Skin of body (tissue), 2 donors: ENCODE data around the gene JSRP1. TPM values are rescaled to one million over a fixed set of nuclear protein-coding genes. Genes with fewer than 3 reads are reported as not detected.

Experiments used
- DNase-seq: peaks from one replicate; lab custom pipeline; 2025; lab: John Stamatoyannopoulos, UW
- total RNA-seq: library from RNA; depleted of rRNA; stranded (reverse); fragments of >200 nt; gene quantifications from one replicate; pipeline ENCODE4 v1.2.3, GENCODE V29; 2014

The JSRP1 gene
- total RNA-seq, 1 donor from 2014 or later = 4.5 TPM

GRCh38 chr19:2266183-2266993 is 10.2 kb upstream of the JSRP1 start:
- no peak for DNase-seq

DNA sequence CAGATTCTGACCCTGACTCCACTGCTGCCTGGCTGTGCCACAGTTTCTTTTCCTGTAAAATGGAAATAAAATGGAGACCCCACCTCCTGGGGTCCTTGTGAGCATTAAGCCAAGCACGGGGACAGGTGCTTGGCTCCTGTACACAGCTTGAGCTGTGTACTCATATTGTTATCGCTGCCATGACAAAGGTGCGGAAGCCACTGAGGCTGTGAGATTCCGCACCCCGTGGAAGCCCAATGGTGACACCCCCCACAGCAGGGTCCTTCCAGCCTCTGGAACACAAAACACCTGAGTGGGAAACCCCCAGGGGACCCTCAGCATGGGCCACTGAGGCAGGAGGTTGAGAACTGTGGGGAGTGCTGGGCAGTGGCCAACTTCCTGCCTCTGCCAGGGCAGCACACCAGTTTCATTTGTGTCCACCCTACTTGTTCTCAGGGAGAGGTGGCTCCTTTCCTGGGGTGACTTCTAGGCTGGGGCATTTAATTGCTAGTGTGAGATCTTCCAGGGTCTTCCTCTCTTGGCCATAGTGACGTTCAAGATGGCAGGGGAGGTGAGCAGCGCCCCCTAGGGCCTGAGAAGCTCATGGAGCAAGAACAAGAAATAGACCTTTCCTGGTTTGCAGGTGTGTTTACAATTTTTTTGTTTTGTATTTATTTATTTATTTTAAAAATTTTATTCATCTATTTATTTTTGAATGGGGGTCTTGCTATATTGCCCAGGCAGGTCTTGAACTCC is 5.4 kb upstream of the JSRP1 start:
- DNase-seq = no peak

DNA sequence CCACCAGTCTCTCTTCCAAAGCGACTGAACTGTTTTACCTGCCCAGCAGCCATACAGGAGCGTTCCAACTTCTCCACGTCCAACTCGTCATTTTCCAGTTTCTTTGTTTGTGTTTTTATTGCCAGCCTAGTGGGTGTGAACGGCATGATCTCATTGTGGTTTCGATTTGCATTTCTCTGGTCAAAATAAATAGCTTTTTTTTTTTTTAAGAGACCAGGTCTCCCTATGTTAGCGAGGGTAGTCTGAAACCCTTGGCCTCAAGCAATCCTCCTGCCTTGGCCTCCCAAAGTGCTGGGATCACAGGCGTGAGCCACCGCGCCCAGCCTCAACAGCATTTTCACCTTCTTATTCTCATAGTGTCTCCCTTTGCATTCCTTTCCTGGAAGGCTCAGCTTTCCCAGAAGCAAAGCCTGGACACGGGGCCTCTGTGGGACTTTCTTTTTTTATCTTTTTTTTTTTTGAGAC is 4.2 kb upstream of the JSRP1 start:
- DNase-seq = no peak

GRCh38 chr19:2259336-2259735 is 3.1 kb upstream of the JSRP1 start:
- no peak for DNase-seq

DNA sequence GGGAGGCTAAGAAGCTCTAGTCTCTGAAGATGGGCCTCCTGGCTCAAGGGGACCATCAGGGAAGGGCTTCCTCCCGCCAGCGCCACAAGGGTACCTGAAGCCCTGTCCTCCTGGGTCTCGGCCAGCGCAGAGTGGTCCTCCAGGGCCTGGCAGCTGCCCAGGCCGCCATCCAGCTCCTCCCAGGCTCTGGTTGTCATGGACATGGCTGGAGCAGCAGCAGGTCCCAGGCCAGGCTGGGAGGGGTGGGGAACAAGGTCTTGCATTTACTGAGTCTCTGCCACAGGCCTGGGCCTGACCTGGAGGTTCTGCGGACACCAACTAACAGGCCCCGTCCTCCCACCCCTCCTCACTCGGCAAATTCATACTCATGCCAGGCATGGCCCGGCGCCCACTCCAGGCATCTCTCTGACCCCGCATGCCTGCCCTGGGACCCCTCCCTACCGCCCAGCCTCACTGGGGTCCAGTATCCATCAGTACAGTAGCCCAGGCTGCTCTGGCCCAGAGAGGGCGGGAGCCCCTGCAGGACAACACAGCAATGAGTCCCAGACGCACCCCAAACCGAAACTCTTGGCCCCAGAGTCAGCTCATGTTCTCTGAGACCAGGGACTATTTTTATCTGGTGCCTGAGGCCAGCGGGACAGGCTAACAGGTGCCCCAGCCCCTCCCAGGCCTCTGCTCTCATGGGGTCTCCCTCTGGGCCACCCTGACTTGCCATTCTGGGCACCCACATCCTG is 938 bp downstream of the JSRP1 start:
- no peak for DNase-seq

DNA sequence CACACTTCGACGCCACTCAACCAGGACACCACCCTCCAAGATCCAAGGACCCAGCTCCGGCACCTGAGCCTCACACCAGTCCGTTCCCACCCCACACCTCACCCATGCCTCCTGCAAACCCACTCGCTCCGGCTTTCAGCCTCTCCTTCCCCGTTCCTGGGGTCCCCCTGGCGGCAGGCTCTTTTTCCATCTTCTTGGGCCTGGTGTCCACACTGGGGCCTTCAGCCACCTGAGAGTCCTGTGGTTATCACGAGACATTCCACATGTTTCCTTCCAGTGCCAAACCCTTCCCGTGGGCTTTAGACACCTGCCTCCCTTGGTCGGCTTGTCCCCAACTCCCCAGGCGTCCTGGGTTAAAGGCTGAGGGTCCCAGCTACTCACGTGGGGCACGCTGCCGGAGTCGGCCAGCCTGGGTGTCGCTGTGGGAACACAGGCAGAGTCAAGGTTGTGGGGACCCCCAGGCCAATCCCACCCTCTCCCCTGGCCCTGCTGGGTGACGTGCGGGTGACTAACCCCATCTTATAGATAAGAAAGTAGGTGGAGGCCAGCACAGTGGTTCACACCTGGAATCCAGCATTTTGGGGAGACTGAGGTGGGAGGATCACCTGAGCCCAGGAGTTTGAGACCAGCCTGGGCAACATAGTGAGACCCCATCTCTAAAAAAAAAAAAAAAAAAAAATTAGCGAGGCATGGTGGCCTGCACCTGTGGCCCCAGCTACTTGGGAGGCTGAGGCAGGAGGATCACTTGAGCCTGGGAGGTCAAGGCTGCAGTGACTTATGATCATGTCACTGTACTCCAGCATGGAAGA is 1.9 kb downstream of the JSRP1 start:
- no peak for DNase-seq

- no peak for DNase-seq
These were observed 2.8 kb downstream of the JSRP1 start for GRCh38 chr19:2253106-2254063.

DNA sequence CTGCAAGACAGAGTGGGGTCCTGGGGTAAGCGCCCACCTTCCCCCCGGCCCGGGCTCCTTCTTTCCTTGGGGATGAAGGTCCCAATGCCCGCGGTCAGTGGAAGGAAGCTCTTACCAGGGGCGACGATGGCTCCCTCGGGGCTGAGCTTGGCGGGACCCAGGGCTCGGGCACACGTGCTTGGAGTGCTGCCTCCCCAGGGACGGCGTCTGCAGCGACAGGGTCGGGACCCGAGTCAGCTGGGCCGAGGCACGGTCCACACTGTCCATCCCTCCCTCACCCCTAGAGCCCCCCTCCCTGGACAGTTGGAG is 3.5 kb downstream of the JSRP1 start:
- DNase-seq = no peak

DNA sequence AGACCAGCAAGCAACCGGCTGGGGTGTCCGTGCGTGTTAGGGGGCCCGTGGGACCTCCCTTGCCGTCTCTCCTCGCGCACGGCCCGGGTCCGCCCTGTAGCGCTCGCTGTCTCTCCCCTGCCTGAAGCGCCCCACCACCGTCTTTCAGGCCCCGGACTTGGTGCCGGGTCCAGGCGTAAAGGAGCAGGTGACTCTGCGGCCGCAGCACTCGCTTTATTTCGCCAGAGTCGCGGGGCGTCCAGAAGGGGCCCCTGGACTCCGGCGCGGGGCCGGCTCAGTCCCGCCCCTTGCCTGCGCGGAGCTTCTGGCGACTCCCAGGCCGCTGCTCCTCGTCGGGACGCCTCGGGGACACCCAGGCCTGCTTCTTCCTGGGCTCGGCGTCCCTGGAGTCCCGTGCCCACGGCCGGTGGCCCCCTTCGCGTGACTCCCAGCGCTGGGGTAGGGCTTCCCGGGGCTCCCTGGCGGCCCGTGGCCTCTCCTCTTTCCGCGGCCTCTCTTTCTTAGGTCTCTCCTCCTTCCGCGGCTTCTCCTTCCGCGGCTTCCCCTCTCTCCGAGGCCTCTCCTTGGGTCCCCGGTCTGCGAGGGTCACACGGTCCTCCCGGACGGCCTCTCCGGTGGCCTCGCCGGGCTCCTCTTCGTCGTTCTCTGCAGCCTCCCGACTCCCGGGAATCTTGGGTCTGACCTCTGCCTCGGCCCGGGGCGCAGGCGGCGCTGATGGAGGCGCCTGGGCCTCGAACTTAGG is 4.0 kb downstream of the JSRP1 start:
- DNase-seq = no peak

DNA sequence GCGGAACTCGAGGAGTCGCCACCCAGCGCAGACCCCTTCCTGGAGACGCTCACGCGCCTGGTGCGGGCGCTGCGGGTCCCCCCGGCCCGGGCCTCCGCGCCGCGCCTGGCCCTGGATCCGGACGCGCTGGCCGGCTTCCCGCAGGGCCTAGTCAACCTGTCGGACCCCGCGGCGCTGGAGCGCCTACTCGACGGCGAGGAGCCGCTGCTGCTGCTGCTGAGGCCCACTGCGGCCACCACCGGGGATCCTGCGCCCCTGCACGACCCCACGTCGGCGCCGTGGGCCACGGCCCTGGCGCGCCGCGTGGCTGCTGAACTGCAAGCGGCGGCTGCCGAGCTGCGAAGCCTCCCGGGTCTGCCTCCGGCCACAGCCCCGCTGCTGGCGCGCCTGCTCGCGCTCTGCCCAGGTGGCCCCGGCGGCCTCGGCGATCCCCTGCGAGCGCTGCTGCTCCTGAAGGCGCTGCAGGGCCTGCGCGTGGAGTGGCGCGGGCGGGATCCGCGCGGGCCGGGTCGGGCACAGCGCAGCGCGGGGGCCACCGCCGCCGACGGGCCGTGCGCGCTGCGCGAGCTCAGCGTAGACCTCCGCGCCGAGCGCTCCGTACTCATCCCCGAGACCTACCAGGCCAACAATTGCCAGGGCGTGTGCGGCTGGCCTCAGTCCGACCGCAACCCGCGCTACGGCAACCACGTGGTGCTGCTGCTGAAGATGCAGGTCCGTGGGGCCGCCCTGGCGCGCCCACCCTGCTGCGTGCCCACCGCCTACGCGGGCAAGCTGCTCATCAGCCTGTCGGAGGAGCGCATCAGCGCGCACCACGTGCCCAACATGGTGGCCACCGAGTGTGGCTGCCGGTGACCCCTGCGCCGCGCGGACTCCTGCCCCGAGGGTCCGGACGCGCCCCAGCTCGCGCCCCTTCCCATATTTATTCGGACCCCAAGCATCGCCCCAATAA is 4.8 kb downstream of the JSRP1 start:
- no peak for DNase-seq

GRCh38 chr19:2250766-2251105 is 5.5 kb downstream of the JSRP1 start:
- DNase-seq = no peak

DNA sequence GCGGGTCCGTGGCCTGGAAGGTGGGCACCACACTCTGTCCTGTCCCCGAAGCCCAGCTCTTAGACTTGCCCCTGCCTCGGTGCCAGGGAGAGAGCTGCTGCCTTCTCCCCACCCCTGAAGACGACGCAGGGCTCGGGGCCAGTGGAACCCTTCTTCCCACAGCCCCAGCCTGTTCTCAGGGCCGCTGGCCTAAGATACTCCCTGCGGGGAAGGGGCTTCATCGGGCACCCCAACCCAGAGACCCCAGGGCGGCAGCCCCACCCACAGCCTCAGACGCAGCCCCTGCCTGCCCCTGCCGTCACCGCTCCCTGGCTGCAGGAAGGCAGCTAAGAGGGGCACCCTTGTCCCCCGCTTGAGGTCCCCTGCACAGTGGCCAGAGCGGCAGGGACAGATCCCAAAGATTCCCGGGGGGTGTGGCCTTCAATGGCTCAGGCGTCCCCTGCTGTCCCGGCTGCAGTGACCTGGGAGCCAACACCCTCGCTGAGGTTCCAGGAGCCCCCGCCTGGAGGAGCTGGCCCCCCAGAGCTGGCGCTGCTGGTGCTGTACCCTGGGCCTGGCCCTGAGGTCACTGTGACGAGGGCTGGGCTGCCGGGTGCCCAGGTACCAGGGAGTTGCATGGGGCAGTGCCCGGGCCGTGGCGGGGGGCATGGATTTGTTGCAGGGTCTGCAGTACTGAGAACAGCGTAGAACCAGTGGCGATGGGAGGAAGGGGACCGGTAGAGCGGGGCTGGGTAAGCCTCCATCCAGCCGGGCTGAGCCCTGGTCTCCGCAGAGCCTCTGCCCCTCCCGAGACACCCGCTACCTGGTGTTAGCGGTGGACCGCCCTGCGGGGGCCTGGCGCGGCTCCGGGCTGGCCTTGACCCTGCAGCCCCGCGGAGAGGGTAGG is 6.1 kb downstream of the JSRP1 start:
- DNase-seq = no peak

GRCh38 chr19:2249010-2249866 is 7.0 kb downstream of the JSRP1 start, which contains the start of gene AMH:
Gene AMH (plus strand): TSS chr19:2249323. CDS start chr19:2249333, 10 bp downstream.
- DNase-seq = no peak

DNA sequence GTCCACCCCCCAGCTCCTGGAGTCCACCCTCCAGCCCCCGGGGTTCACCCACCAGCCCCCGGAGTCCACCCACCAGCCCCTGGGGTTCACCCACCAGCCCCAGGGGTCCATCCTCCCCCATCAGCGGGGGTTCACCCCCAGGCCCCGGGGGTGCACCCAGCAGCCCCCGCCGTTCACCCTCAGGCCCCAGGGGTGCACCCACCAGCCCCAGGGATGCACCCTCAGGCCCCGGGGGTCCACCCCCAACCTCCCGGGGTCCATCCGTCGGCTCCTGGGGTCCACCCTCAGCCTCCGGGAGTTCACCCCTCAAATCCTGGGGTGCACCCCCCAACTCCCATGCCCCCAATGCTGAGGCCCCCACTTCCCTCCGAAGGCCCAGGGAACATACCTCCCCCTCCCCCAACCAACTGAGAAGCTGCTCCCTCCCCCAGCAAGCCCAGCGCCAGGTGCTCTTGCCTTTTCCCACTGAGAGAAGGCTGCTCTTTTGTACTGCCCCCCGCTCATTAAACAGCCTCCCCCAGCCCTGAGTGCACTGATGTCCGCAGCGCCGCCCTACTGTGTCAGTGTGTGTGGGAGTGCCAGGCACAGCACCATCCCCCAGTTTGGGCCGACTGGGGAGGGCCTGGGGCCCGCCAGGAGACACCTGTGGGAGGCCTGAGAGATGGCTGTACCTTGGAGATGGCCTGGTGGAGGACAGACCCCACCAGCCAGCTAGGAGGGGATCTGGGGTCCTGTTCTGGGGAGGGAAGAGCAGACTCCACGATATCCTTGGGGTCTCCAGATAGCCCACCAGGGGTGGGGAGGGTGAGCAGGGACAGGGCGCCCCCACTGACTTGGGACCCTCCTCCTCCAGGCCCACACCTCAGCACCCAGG is 7.8 kb downstream of the JSRP1 start:
- no peak for DNase-seq

GRCh38 chr19:2247433-2248101 is 8.7 kb downstream of the JSRP1 start:
- DNase-seq = no peak
